ENCODE measurements around the gene LBH. TPM values are rescaled to one million over a fixed set of nuclear protein-coding genes. Genes with fewer than 3 reads are reported as not detected.
A peak's percentile ranks its signal among the peaks of the same experiment; 100 is the strongest.

LBH gene
- total and polyA plus RNA-seq, 5 donors from 2014 or later: 215 to 299 (median 232) TPM

- peaks cover 0 to 18% (median 7%) of the 10 kb centered on the region in 4 donors for H3K4me1 Mint-ChIP-seq
- ATAC-seq (ENCODE audit: low read depth in 2 of 2): peak; percentile 42 to 47
- H3K27ac ChIP-seq (ENCODE audit: insufficient read depth, low read length, poor library complexity, severe bottlenecking): no peak overlapping the region
Measured at GRCh38 chr2:30282081-30282480, 50.7 kb downstream of the LBH start.

GRCh38 chr2:30282721-30283120 lies 51.4 kb downstream of the LBH start:
- no peak overlapping the region for H3K27ac ChIP-seq (ENCODE audit: insufficient read depth, low read length, poor library complexity, severe bottlenecking)
- no peak overlapping the region for H3K4me3 Mint-ChIP-seq
- H3K27ac Mint-ChIP-seq: peak overlapping the region in 1 of 3 donors; percentile 48

More at GRCh38 chr2:30282081-30282480, 50.7 kb downstream of the LBH start:
- no peaks in the 10 kb centered on the region for H3K4me1 ChIP-seq (ENCODE audit: control insufficient read depth, insufficient read depth, low read length, poor library complexity, severe bottlenecking)
- no peak overlapping the region for H3K4me3 ChIP-seq (ENCODE audit: low read depth, low read length)
- H3K36me3 Mint-ChIP-seq: peaks cover 7% of the 10 kb centered on the region
- no peaks in the 10 kb centered on the region for H3K36me3 ChIP-seq (ENCODE audit: control insufficient read depth, insufficient read depth, low read length)
- H3K9me3 ChIP-seq (ENCODE audit: control insufficient read depth in 2 of 2, low read length in 2 of 2): no peaks in the 10 kb centered on the region
- H3K4me3 Mint-ChIP-seq: no peak overlapping the region
- H3K27me3 ChIP-seq (ENCODE audit: control insufficient read depth, insufficient read depth, low read length): no peaks in the 10 kb centered on the region
- H3K9me3 Mint-ChIP-seq: no peaks in the 10 kb centered on the region
- peak overlapping the region in 1 of 3 donors; percentile 39 for H3K27ac Mint-ChIP-seq
- H3K27me3 Mint-ChIP-seq: no peaks in the 10 kb centered on the region
- DNase-seq: no peak

GRCh38 chr2:30283931-30284565 lies 52.7 kb downstream of the LBH start:
- ATAC-seq (ENCODE audit: low read depth in 2 of 2) (no peak), DNase-seq (no peak)
- Histone ChIP-seq H3K4me1 (ENCODE audit: control insufficient read depth, insufficient read depth, low read length, poor library complexity, severe bottlenecking) (no peaks in the 10 kb centered on the region), H3K36me3 (ENCODE audit: control insufficient read depth, insufficient read depth, low read length) (no peaks in the 10 kb centered on the region), H3K9me3 (ENCODE audit: control insufficient read depth in 2 of 2, low read length in 2 of 2) (no peaks in the 10 kb centered on the region), H3K4me3 (ENCODE audit: low read depth, low read length) (no peak overlapping the region), H3K27ac (ENCODE audit: insufficient read depth, low read length, poor library complexity, severe bottlenecking) (no peak overlapping the region), H3K27me3 (ENCODE audit: control insufficient read depth, insufficient read depth, low read length) (no peaks in the 10 kb centered on the region)
- no peaks in the 10 kb centered on the region for H3K27me3 Mint-ChIP-seq
- H3K27ac Mint-ChIP-seq: peak overlapping the region in 1 of 3 donors; percentile 24
- H3K36me3 Mint-ChIP-seq: no peaks in the 10 kb centered on the region
- no peak overlapping the region for H3K4me3 Mint-ChIP-seq
- H3K9me3 Mint-ChIP-seq: no peaks in the 10 kb centered on the region
- H3K4me1 Mint-ChIP-seq: peaks cover 0 to 22% (median 9%) of the 10 kb centered on the region in 4 donors

More at GRCh38 chr2:30282721-30283120, 51.4 kb downstream of the LBH start:
- peaks cover 0 to 23% (median 10%) of the 10 kb centered on the region in 4 donors for H3K4me1 Mint-ChIP-seq
- H3K27me3 Mint-ChIP-seq: no peaks in the 10 kb centered on the region
- no peaks in the 10 kb centered on the region for H3K9me3 ChIP-seq (ENCODE audit: control insufficient read depth in 2 of 2, low read length in 2 of 2)
- no peaks in the 10 kb centered on the region for H3K36me3 ChIP-seq (ENCODE audit: control insufficient read depth, insufficient read depth, low read length)
- H3K4me1 ChIP-seq (ENCODE audit: control insufficient read depth, insufficient read depth, low read length, poor library complexity, severe bottlenecking): no peaks in the 10 kb centered on the region
- ATAC-seq (ENCODE audit: low read depth in 2 of 2): no peak
- no peaks in the 10 kb centered on the region for H3K9me3 Mint-ChIP-seq
- H3K4me3 ChIP-seq (ENCODE audit: low read depth, low read length): no peak overlapping the region
- DNase-seq: no peak
- no peaks in the 10 kb centered on the region for H3K27me3 ChIP-seq (ENCODE audit: control insufficient read depth, insufficient read depth, low read length)
- peaks cover 7% of the 10 kb centered on the region for H3K36me3 Mint-ChIP-seq

- Histone ChIP-seq H3K27me3 (ENCODE audit: control insufficient read depth, insufficient read depth, low read length) (no peaks in the 10 kb centered on the region), H3K4me3 (ENCODE audit: low read depth, low read length) (no peak overlapping the region), H3K27ac (ENCODE audit: insufficient read depth, low read length, poor library complexity, severe bottlenecking) (no peak overlapping the region), H3K36me3 (ENCODE audit: control insufficient read depth, insufficient read depth, low read length) (no peaks in the 10 kb centered on the region), H3K9me3 (ENCODE audit: control insufficient read depth in 2 of 2, low read length in 2 of 2) (no peaks in the 10 kb centered on the region), H3K4me1 (ENCODE audit: control insufficient read depth, insufficient read depth, low read length, poor library complexity, severe bottlenecking) (no peaks in the 10 kb centered on the region)
- DNase-seq (no peak), ATAC-seq (ENCODE audit: low read depth in 2 of 2) (no peak)
- no peak overlapping the region for H3K27ac Mint-ChIP-seq
- no peaks in the 10 kb centered on the region for H3K9me3 Mint-ChIP-seq
- H3K4me1 Mint-ChIP-seq: peaks cover 0 to 20% (median 9%) of the 10 kb centered on the region in 4 donors
- H3K27me3 Mint-ChIP-seq: no peaks in the 10 kb centered on the region
- H3K4me3 Mint-ChIP-seq: no peak overlapping the region
- no peaks in the 10 kb centered on the region for H3K36me3 Mint-ChIP-seq
Measured at GRCh38 chr2:30285758-30286157, 54.4 kb downstream of the LBH start.

GRCh38 chr2:30287190-30287840 lies 56.0 kb downstream of the LBH start:
- ATAC-seq (ENCODE audit: low read depth in 2 of 2) (no peak), DNase-seq (no peak)
- Histone ChIP-seq H3K4me3 (ENCODE audit: low read depth, low read length) (no peak overlapping the region), H3K36me3 (ENCODE audit: control insufficient read depth, insufficient read depth, low read length) (no peaks in the 10 kb centered on the region), H3K27ac (ENCODE audit: insufficient read depth, low read length, poor library complexity, severe bottlenecking) (no peak overlapping the region), H3K4me1 (ENCODE audit: control insufficient read depth, insufficient read depth, low read length, poor library complexity, severe bottlenecking) (no peaks in the 10 kb centered on the region), H3K9me3 (ENCODE audit: control insufficient read depth in 2 of 2, low read length in 2 of 2) (no peaks in the 10 kb centered on the region), H3K27me3 (ENCODE audit: control insufficient read depth, insufficient read depth, low read length) (no peaks in the 10 kb centered on the region)
- no peaks in the 10 kb centered on the region for H3K36me3 Mint-ChIP-seq
- no peak overlapping the region for H3K4me3 Mint-ChIP-seq
- no peak overlapping the region for H3K27ac Mint-ChIP-seq
- H3K9me3 Mint-ChIP-seq: no peaks in the 10 kb centered on the region
- H3K27me3 Mint-ChIP-seq: no peaks in the 10 kb centered on the region
- peaks cover 0 to 20% (median 9%) of the 10 kb centered on the region in 4 donors for H3K4me1 Mint-ChIP-seq

GRCh38 chr2:30287857-30288513 lies 56.7 kb downstream of the LBH start:
- no peak overlapping the region for H3K27ac ChIP-seq (ENCODE audit: insufficient read depth, low read length, poor library complexity, severe bottlenecking)
- H3K4me3 ChIP-seq (ENCODE audit: low read depth, low read length): no peak overlapping the region
- H3K4me1 ChIP-seq (ENCODE audit: control insufficient read depth, insufficient read depth, low read length, poor library complexity, severe bottlenecking): no peaks in the 10 kb centered on the region
- no peaks in the 10 kb centered on the region for H3K36me3 Mint-ChIP-seq
- no peaks in the 10 kb centered on the region for H3K9me3 Mint-ChIP-seq
- no peaks in the 10 kb centered on the region for H3K9me3 ChIP-seq (ENCODE audit: control insufficient read depth in 2 of 2, low read length in 2 of 2)
- ATAC-seq (ENCODE audit: low read depth in 2 of 2) (no peak), DNase-seq (no peak)
- H3K27me3 Mint-ChIP-seq: no peaks in the 10 kb centered on the region
- no peak overlapping the region for H3K4me3 Mint-ChIP-seq
- peaks cover 0 to 20% (median 9%) of the 10 kb centered on the region in 4 donors for H3K4me1 Mint-ChIP-seq
- H3K36me3 ChIP-seq (ENCODE audit: control insufficient read depth, insufficient read depth, low read length): no peaks in the 10 kb centered on the region
- no peak overlapping the region for H3K27ac Mint-ChIP-seq
- H3K27me3 ChIP-seq (ENCODE audit: control insufficient read depth, insufficient read depth, low read length): no peaks in the 10 kb centered on the region

- Mint-ChIP-seq H3K36me3 (no peaks in the 10 kb centered on the region), H3K27ac (no peak overlapping the region), H3K4me3 (no peak overlapping the region), H3K27me3 (no peaks in the 10 kb centered on the region), H3K9me3 (no peaks in the 10 kb centered on the region), H3K4me1 (peaks cover 0 to 23% (median 10%) of the 10 kb centered on the region in 4 donors)
- H3K36me3 ChIP-seq (ENCODE audit: control insufficient read depth, insufficient read depth, low read length): no peaks in the 10 kb centered on the region
- DNase-seq (no peak), ATAC-seq (ENCODE audit: low read depth in 2 of 2) (no peak)
- no peaks in the 10 kb centered on the region for H3K27me3 ChIP-seq (ENCODE audit: control insufficient read depth, insufficient read depth, low read length)
- no peaks in the 10 kb centered on the region for H3K9me3 ChIP-seq (ENCODE audit: control insufficient read depth in 2 of 2, low read length in 2 of 2)
- no peak overlapping the region for H3K4me3 ChIP-seq (ENCODE audit: low read depth, low read length)
- H3K4me1 ChIP-seq (ENCODE audit: control insufficient read depth, insufficient read depth, low read length, poor library complexity, severe bottlenecking): no peaks in the 10 kb centered on the region
- no peak overlapping the region for H3K27ac ChIP-seq (ENCODE audit: insufficient read depth, low read length, poor library complexity, severe bottlenecking)
Measured at GRCh38 chr2:30288561-30288960, 57.2 kb downstream of the LBH start.

Data from CD4-positive, CD25-positive, alpha-beta regulatory T cell (primary cell).